CD4-positive, alpha-beta T cell treated with Interleukin-17A for 1 hour (primary cell): ENCODE data around the gene IL1RAPL2.
"Not testable (repeated sequence)": the region's sequence is repeated elsewhere in the genome, so short reads cannot be mapped to it uniquely, and the experiment has no call there.

Experiments used
- DNase-seq: peaks from one replicate; pipeline ENCODE4 v3.0.0-alpha.2; 2020

IL1RAPL2 gene

DNA sequence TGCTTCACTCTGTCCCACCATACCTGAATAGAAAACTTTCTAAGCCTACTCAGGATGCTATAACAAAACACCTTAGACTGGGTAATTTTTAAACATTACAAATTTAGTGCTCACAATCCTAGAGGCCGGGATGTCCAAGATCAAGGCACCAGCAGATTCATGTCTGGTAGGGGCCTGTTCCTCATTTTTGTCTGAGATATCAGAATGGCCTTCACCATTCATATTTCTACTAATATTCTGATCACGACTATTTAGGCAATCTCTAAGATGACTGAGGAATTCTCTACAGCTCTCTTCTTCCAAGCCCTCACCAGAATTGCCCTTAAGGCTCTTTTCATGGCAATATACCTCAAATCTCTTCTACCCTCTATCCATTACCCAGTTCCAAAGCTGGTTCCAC is 1178.9 kb downstream of the IL1RAPL2 start:
- DNase-seq: no peak

DNA sequence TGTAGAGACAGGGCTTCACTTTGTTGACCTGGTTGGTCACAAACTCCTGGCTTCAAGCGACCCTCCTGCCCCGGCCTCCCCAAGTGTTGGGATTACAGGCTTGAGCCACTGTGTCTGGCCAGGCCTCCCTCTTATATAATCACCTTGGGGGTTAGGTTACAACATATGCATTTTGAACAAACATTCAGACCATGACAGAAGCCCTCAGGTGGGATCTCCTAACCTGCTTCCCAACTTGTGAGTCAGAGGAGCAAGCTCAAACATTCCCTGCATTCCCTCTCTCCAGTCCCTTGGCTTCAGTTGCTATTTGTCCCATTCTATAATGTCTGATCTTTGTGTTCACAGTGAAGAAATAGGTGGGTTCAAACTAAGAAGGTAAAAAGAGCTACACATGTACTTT is 1179.9 kb downstream of the IL1RAPL2 start:
- DNase-seq: no peak

- DNase-seq: no peak
Observed at GRCh38 chrX:105752338-105752956, 1186.4 kb downstream of the IL1RAPL2 start.

DNA sequence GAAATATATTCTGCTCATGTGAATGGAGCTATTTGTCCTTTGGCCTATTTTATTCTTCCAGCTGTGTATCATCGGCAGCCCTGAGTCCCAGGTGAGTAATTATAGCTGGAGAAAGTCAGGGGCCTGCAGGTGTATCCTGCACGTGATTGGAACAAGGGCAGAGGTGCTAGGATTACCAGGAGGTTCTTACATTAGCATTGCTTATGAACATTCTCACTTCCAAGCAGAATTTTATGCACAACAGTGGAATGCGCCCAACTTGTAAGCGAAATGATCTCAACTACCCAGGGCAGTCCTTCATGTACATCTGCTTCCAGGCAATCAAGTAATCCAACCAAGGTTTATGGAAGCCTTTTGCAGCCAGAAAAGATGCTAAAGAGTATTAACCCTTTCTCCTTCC is 1187.4 kb downstream of the IL1RAPL2 start:
- DNase-seq: no peak

DNA sequence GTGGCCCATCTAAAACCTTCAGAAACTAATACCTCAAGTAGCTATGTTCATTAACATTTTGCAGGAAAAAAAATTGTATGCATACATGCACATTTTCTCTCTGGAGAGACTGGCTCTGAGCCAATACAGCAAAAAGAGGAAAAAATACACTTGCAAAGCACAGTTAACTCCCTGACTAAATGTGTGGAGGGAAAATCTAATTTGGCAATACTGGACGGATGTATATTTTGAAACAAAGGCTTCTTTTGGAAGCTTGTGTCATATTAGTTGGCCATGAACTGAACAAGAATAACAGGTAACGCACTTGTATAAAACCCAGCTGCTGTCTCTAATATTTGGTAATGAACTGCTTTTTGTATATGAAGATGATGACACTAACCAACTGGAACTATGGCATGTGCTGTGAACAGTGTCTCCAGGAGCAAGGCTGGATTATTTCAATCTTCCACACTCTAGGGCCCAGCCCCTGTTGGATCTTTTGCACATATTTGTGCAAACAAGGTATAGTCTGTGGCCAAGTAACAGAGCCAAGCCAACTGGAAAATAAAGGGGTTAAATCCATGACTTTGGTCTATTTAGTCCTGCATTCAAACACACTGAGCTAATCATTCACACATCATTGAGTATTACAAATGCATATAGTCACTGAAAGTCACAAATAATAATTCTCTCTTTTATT is 1188.4 kb downstream of the IL1RAPL2 start:
- no peak for DNase-seq

GRCh38 chrX:105755109-105755508 is 1189.1 kb downstream of the IL1RAPL2 start:
- no peak for DNase-seq

GRCh38 chrX:105758754-105759153 is 1192.8 kb downstream of the IL1RAPL2 start:
- DNase-seq: no peak

DNA sequence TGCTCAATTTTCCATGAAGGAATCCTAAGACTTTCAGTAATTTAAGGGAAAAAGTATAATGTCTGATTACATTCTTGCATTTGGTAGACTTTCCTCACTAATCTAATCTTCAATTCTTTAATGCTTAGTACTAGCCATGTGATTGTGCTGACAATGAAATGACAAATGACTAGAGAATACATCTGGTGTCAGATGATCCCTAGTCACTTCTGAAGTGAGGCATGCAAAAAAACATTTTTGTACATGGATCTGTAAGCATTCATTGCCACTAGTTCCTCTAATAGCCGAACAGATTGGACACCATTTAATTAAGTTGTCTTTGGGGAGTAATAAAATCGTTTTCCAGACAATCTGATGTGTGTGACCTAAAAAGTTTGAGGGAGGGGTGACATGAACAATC is 1193.6 kb downstream of the IL1RAPL2 start:
- no peak for DNase-seq

- no peak for DNase-seq
Observed at GRCh38 chrX:105765691-105766090, 1199.7 kb downstream of the IL1RAPL2 start.

- DNase-seq: no peak
Observed at GRCh38 chrX:105773801-105774200, 1207.8 kb downstream of the IL1RAPL2 start.

GRCh38 chrX:105775679-105776078 is 1209.7 kb downstream of the IL1RAPL2 start:
- no peak for DNase-seq

DNA sequence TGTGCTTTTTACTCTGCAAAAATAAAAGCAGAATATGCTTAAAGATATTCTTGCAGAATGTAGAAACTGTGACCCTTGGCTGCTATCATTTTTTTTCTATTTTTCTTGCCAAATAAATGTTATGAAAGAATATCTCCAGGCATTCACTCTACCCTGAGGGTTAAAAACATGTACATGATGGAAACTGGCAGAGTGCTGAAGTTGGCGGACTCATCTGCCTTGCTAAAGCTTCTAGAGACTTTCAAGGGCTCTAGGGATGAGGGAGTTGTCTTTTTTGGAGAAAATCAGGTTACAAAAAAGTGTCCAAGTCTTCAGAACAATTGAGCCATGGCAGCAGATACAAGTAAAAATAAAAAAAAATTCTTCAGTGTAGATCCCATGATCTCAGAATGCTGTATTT is 1215.8 kb downstream of the IL1RAPL2 start:
- DNase-seq: no peak

DNA sequence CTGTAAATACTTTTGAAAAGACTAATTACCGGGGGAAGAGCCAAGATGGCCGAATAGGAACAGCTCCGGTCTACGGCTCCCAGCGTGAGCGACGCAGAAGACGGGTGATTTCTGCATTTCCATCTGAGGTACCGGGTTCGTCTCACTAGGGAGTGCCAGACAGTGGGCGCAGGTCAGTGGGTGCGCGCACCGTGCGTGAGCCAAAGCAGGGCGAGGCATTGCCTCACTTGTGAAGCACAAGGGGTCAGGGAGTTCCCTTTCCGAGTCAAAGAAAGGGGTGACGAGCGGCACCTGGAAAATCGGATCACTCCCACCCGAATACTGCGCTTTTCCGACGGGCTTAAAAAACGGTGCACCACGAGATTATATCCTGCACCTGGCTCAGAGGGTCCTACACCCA is 1230.9 kb downstream of the IL1RAPL2 start:
- not testable (repeated sequence) for DNase-seq

DNA sequence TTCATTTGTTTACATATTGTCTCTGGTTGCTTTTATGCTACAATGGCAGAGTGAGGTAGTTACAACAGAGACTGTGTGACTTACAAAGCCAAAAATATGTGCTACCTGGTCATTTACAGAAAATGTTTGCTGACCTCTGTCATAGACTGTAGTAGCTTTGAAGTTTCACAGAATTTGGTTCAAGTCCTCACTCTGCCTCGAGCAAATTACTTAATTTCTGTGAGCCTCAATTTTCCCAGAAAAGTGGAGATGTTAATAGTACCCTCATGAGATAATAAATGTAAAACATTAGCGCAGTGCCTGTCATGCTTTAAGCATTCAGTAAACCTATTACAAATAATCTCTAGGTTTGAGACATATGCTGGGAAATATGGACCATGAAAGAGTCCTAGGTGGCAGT is 1237.9 kb downstream of the IL1RAPL2 start:
- no peak for DNase-seq

- not testable (repeated sequence) for DNase-seq
Observed at GRCh38 chrX:105805655-105806054, 1239.7 kb downstream of the IL1RAPL2 start.

DNA sequence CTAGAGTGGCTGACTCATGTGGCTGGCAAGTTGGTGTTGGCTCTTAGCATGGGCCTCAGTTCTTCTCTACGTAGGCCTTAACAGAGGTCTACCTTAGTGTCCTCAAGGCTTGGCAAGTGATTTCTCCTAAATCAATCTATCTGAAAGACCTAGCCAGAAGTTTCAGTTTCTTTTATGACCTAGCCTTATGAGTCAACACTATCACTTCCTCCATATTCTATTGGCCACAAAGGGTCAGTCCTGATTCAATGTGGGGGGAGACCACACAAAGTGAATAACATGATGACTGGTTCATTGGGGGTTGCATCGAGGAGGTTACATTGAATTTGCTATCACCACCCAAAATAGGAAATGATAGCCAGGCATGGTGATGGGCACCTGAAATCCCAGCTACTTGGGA is 1250.5 kb downstream of the IL1RAPL2 start:
- DNase-seq: no peak
